Esophagus (tissue), 2 donors: ENCODE data around the gene AIFM2. TPM values are rescaled to one million over a fixed set of nuclear protein-coding genes. Genes with fewer than 3 reads are reported as not detected.
"Not testable (repeated sequence)": the region's sequence is repeated elsewhere in the genome, so short reads cannot be mapped to it uniquely, and the experiment has no call there.

Experiments
- H3K27ac ChIP-seq, 2 donors: one replicate each; pipeline ENCODE4 v1.5.1; 2013; ENCODE audit warnings: low read depth in 2 of 2, mild to moderate bottlenecking in 2 of 2, inconsistent platforms in 1 of 2, low read length in 1 of 2, moderate library complexity in 1 of 2
- H3K27me3 ChIP-seq, 2 donors: one replicate each; pipeline ENCODE4 v1.6.1; 2013; ENCODE audit warnings: low read length in 2 of 2, control low read depth in 1 of 2, mild to moderate bottlenecking in 1 of 2; ENCODE audit not compliant: insufficient read depth in 2 of 2, control insufficient read depth in 1 of 2
- H3K36me3 ChIP-seq, 2 donors: one replicate each; pipeline ENCODE4 v1.6.1; 2013; ENCODE audit warnings: low read length in 1 of 2; ENCODE audit not compliant: control insufficient read depth in 2 of 2, insufficient read depth in 2 of 2
- H3K4me1 ChIP-seq, 2 donors: one replicate each; pipeline ENCODE4 v1.6.1; 2013; ENCODE audit warnings: low read length in 1 of 2; ENCODE audit not compliant: control insufficient read depth in 2 of 2, insufficient read depth in 2 of 2
- H3K4me3 ChIP-seq, 2 donors: one replicate each; pipeline ENCODE4 v1.5.1; 2013; ENCODE audit warnings: low read length in 2 of 2, mild to moderate bottlenecking in 2 of 2, low read depth in 1 of 2, moderate library complexity in 1 of 2
- H3K9me3 ChIP-seq, 2 donors: one replicate each; pipeline ENCODE4 v1.6.1; 2013; ENCODE audit warnings: mild to moderate bottlenecking in 2 of 2, low read depth in 1 of 2, low read length in 1 of 2, moderate library complexity in 1 of 2; ENCODE audit not compliant: control insufficient read depth in 2 of 2, insufficient read depth in 1 of 2
- WGBS, 2 donors: extraction: QIAGEN DNeasy Blood & Tissue Kit; methylation state at CpG; one replicate each; pipeline ENCODE4 v1.1.7; 2013; 5-methylcytosine and 5-hydroxymethylcytosine counted together
- polyA plus RNA-seq, 2 donors: library from polyadenylated mRNA; stranded (reverse); fragments of 200-250 nt; gene quantifications; one replicate each; pipeline ENCODE4 v1.2.3, GENCODE V29; 2013
- donor health status: healthy with polysubstance abuse.
- donor health status: Bipolar disorder and iron deficiency.

AIFM2 gene
- polyA plus RNA-seq, 2 donors, result 13.6 to 14.1 TPM

- Histone ChIP-seq H3K4me3 (no peak overlapping the region), H3K4me1 (no peaks in the 10 kb centered on the region), H3K9me3 (no peaks in the 10 kb centered on the region), H3K27me3 (no peaks in the 10 kb centered on the region), H3K27ac (no peak overlapping the region), H3K36me3 (peaks cover 2 to 9% of the 10 kb centered on the region in 2 donors)
- 90 to 97% methylated on average over 5 of the region's 5 CpGs for WGBS, 2 donors
Measured at GRCh38 chr10:70090951-70091350, 41.7 kb downstream of the AIFM2 start.

- Histone ChIP-seq H3K4me1 (no peaks in the 10 kb centered on the region), H3K4me3 (no peak overlapping the region), H3K27me3 (no peaks in the 10 kb centered on the region), H3K27ac (no peak overlapping the region), H3K9me3 (no peaks in the 10 kb centered on the region), H3K36me3 (peaks cover 2 to 9% of the 10 kb centered on the region in 2 donors)
- WGBS, 2 donors, result 63 to 80% methylated on average over 8 of the region's 8 CpGs
Measured at GRCh38 chr10:70090013-70090412, 42.6 kb downstream of the AIFM2 start.

GRCh38 chr10:70088308-70088698 is 44.3 kb downstream of the AIFM2 start:
- no peak overlapping the region for H3K4me3 ChIP-seq
- no peaks in the 10 kb centered on the region for H3K9me3 ChIP-seq
- H3K36me3 ChIP-seq, result peaks cover 0 to 5% of the 10 kb centered on the region in 2 donors
- WGBS, 2 donors, result 85 to 87% methylated on average over 3 of the region's 3 CpGs
- no peaks in the 10 kb centered on the region for H3K4me1 ChIP-seq
- no peak overlapping the region for H3K27ac ChIP-seq
- no peaks in the 10 kb centered on the region for H3K27me3 ChIP-seq

GRCh38 chr10:70087616-70088307 is 44.9 kb downstream of the AIFM2 start:
- Histone ChIP-seq H3K27me3 (no peaks in the 10 kb centered on the region), H3K36me3 (peaks cover 0 to 3% of the 10 kb centered on the region in 2 donors), H3K4me1 (no peaks in the 10 kb centered on the region), H3K27ac (no peak overlapping the region), H3K9me3 (no peaks in the 10 kb centered on the region), H3K4me3 (no peak overlapping the region)
- WGBS, 2 donors, result 94 to 95% methylated on average over 15 of the region's 15 CpGs

- H3K36me3 ChIP-seq, result no peaks in the 10 kb centered on the region
- H3K27ac ChIP-seq, result no peak overlapping the region
- H3K9me3 ChIP-seq, result no peaks in the 10 kb centered on the region
- 90 to 91% methylated on average over 3 of the region's 3 CpGs for WGBS, 2 donors
- H3K4me1 ChIP-seq, result no peaks in the 10 kb centered on the region
- no peaks in the 10 kb centered on the region for H3K27me3 ChIP-seq
- H3K4me3 ChIP-seq, result no peak overlapping the region
Measured at GRCh38 chr10:70085975-70086613, 46.5 kb downstream of the AIFM2 start.

- Histone ChIP-seq H3K4me1 (no peaks in the 10 kb centered on the region), H3K27ac (no peak overlapping the region), H3K36me3 (no peaks in the 10 kb centered on the region), H3K4me3 (no peak overlapping the region), H3K9me3 (no peaks in the 10 kb centered on the region), H3K27me3 (no peaks in the 10 kb centered on the region)
- 87% methylated on average over 6 of the region's 6 CpGs for WGBS, 2 donors
Measured at GRCh38 chr10:70084189-70084588, 48.4 kb downstream of the AIFM2 start.

GRCh38 chr10:70080789-70081188 is 51.8 kb downstream of the AIFM2 start:
- H3K4me1 ChIP-seq, H3K9me3 ChIP-seq, H3K27ac ChIP-seq, H3K27me3 ChIP-seq, H3K36me3 ChIP-seq, H3K4me3 ChIP-seq: not testable (repeated sequence)
- WGBS, 2 donors, result 92 to 97% methylated on average over 2 of the region's 2 CpGs

- 93 to 94% methylated on average over 7 of the region's 7 CpGs for WGBS, 2 donors
Measured at GRCh38 chr10:70078937-70079336, 53.7 kb downstream of the AIFM2 start.

GRCh38 chr10:70078329-70078728 is 54.3 kb downstream of the AIFM2 start:
- H3K9me3 ChIP-seq, result no peaks in the 10 kb centered on the region
- H3K36me3 ChIP-seq, result no peaks in the 10 kb centered on the region
- peaks cover 0 to 3% of the 10 kb centered on the region in 2 donors for H3K4me1 ChIP-seq
- H3K4me3 ChIP-seq, result no peak overlapping the region
- no peak overlapping the region for H3K27ac ChIP-seq
- no peaks in the 10 kb centered on the region for H3K27me3 ChIP-seq
- WGBS, 2 donors, result 82 to 88% methylated on average over 5 of the region's 5 CpGs

More at GRCh38 chr10:70078937-70079336, 53.7 kb downstream of the AIFM2 start:
- Histone ChIP-seq H3K36me3 (no peaks in the 10 kb centered on the region), H3K9me3 (no peaks in the 10 kb centered on the region), H3K27me3 (no peaks in the 10 kb centered on the region), H3K4me3 (no peak overlapping the region), H3K27ac (no peak overlapping the region), H3K4me1 (peaks cover 0 to 3% of the 10 kb centered on the region in 2 donors)

GRCh38 chr10:70074971-70075370 is 57.7 kb downstream of the AIFM2 start:
- no peak overlapping the region for H3K4me3 ChIP-seq
- 92 to 100% methylated on average over 2 of the region's 2 CpGs for WGBS, 2 donors
- H3K4me1 ChIP-seq, result peaks cover 0 to 3% of the 10 kb centered on the region in 2 donors
- no peak overlapping the region for H3K27ac ChIP-seq
- no peaks in the 10 kb centered on the region for H3K36me3 ChIP-seq
- no peaks in the 10 kb centered on the region for H3K9me3 ChIP-seq
- H3K27me3 ChIP-seq, result no peaks in the 10 kb centered on the region
